GM23248 (cell line): Measurements from ENCODE around the gene CHD9.

Source experiments
- EZH2 ChIP-seq: fragments of 200-600 bp; sonication (generic); IDR thresholded peaks from 2 replicates; pipeline ENCODE4 v1.6.1; 2018; ENCODE audit warnings: antibody characterized with exemption, mild to moderate bottlenecking; ENCODE audit not compliant: insufficient read depth, poor library complexity, severe bottlenecking
- EZH2phosphoT487 ChIP-seq: fragments of 200-600 bp; sonication (generic); IDR thresholded peaks from 2 replicates; pipeline ENCODE4 v1.6.1; 2018; ENCODE audit warnings: antibody characterized with exemption, moderate library complexity, mild to moderate bottlenecking, low read depth; ENCODE audit not compliant: insufficient read depth

GRCh38 chr16:53052519-53053501 lies 2.0 kb upstream of the CHD9 start, which contains the start of gene CHD9NB:
- TF ChIP-seq EZH2 (no peak), EZH2phosphoT487 (no peak)
